HEK293 (cell line): ENCODE measurements around the gene TCF7.

ENCODE experiments used
- ATF2 ChIP-seq: fragments of 450-650 bp; formaldehyde crosslinking; IDR thresholded peaks from 2 replicates; pipeline ENCODE4 v1.5.1; 2016; ENCODE audit warnings: missing biosample characterization, missing genetic modification characterization, low read depth
- HIC1 ChIP-seq: fragments of 450-650 bp; formaldehyde crosslinking; IDR thresholded peaks from 2 replicates; pipeline ENCODE4 v1.5.1; 2016; ENCODE audit warnings: missing biosample characterization, missing genetic modification characterization
- KLF10 ChIP-seq: fragments of 450-650 bp; IDR thresholded peaks from 2 replicates; pipeline ENCODE4 v1.5.1; 2018; ENCODE audit warnings: missing biosample characterization, mild to moderate bottlenecking, missing genetic modification characterization
- KLF16 ChIP-seq: fragments of 450-650 bp; formaldehyde crosslinking; IDR thresholded peaks from 2 replicates; pipeline ENCODE4 v1.5.1; 2017; ENCODE audit warnings: missing biosample characterization, missing genetic modification characterization
- PBX3 ChIP-seq: sonication (generic); formaldehyde crosslinking; IDR thresholded peaks from 2 replicates; pipeline ENCODE4 v1.8.1; 2022; ENCODE audit warnings: mild to moderate bottlenecking, moderate library complexity, missing genetic modification reagents
- PRDM2 ChIP-seq: fragments of 450-650 bp; formaldehyde crosslinking; IDR thresholded peaks from 2 replicates; pipeline ENCODE4 v1.5.1; 2016; ENCODE audit warnings: missing biosample characterization, missing genetic modification characterization, borderline replicate concordance
- YY1 ChIP-seq: fragments of 450-650 bp; formaldehyde crosslinking; IDR thresholded peaks from 2 replicates; pipeline ENCODE4 v1.5.1; 2018; ENCODE audit warnings: missing biosample characterization, missing genetic modification characterization
- ZBTB17 ChIP-seq: fragments of 450-650 bp; formaldehyde crosslinking; IDR thresholded peaks from 2 replicates; pipeline ENCODE4 v1.5.1; 2016; ENCODE audit warnings: missing biosample characterization, missing genetic modification characterization
- ZFP69B ChIP-seq: fragments of 450-650 bp; formaldehyde crosslinking; IDR thresholded peaks from 2 replicates; pipeline ENCODE4 v1.5.1; 2016; ENCODE audit warnings: missing biosample characterization, missing genetic modification characterization
- ZNF112 ChIP-seq: fragments of 450-650 bp; formaldehyde crosslinking; IDR thresholded peaks from 2 replicates; pipeline ENCODE4 v1.5.0; 2017; ENCODE audit warnings: missing biosample characterization, missing genetic modification characterization
- ZNF138 ChIP-seq: fragments of 450-650 bp; formaldehyde crosslinking; IDR thresholded peaks from 2 replicates; pipeline ENCODE4 v1.5.1; 2016; ENCODE audit warnings: missing biosample characterization, missing genetic modification characterization, borderline replicate concordance
- ZNF155 ChIP-seq: fragments of 450-650 bp; formaldehyde crosslinking; IDR thresholded peaks from 2 replicates; pipeline ENCODE4 v1.5.1; 2016; ENCODE audit warnings: missing biosample characterization, missing genetic modification characterization
- ZNF366 ChIP-seq: fragments of 450-650 bp; formaldehyde crosslinking; conservative IDR thresholded peaks from 2 replicates; pipeline ENCODE4 v1.5.1; 2016; ENCODE audit warnings: missing biosample characterization, missing genetic modification characterization
- ZNF37A ChIP-seq: fragments of 450-650 bp; IDR thresholded peaks from 2 replicates; pipeline ENCODE4 v1.5.1; 2018; ENCODE audit warnings: missing biosample characterization, missing genetic modification characterization
- ZNF518A ChIP-seq: fragments of 450-650 bp; formaldehyde crosslinking; conservative IDR thresholded peaks from 2 replicates; pipeline ENCODE4 v1.5.1; 2016; ENCODE audit warnings: low read depth, missing biosample characterization, missing genetic modification characterization
- ZNF558 ChIP-seq: fragments of 450-650 bp; formaldehyde crosslinking; IDR thresholded peaks from 2 replicates; pipeline ENCODE4 v1.5.1; 2016; ENCODE audit warnings: missing biosample characterization, missing genetic modification characterization
- ZNF621 ChIP-seq: fragments of 450-650 bp; formaldehyde crosslinking; IDR thresholded peaks from 2 replicates; pipeline ENCODE4 v1.5.1; 2017; ENCODE audit warnings: missing biosample characterization, missing genetic modification characterization
- ZNF654 ChIP-seq: fragments of 450-650 bp; formaldehyde crosslinking; IDR thresholded peaks from 2 replicates; pipeline ENCODE4 v1.5.1; 2016; ENCODE audit warnings: low read depth, missing biosample characterization, missing genetic modification characterization
- ZSCAN4 ChIP-seq: fragments of 450-650 bp; formaldehyde crosslinking; IDR thresholded peaks from 2 replicates; pipeline ENCODE4 v1.5.1; 2017; ENCODE audit warnings: missing biosample characterization, missing genetic modification characterization

The TCF7 gene

GRCh38 chr5:134174841-134175839 lies 60.7 kb downstream of the TCF7 start (continued):
- TF ChIP-seq HIC1 (tag by site-specific recombination) (no peak), ZNF155 (tag by site-specific recombination) (no peak), ZFP69B (tag by site-specific recombination) (no peak), ZNF654 (no peak), ZSCAN4 (tag by site-specific recombination) (no peak), ZNF138 (tag by site-specific recombination) (no peak), PRDM2 (tag by site-specific recombination) (no peak), KLF10 (tag by site-specific recombination) (0 out of 2 replicates have a peak, but pooled peaks have one; percentile 23), YY1 (peak; percentile 29; the same call in 1 of the 2 replicates), ZNF621 (tag by site-specific recombination) (no peak), ZBTB17 (tag by site-specific recombination) (peak; percentile 70), ATF2 (tag by site-specific recombination) (peak; percentile 92), ZNF366 (tag by site-specific recombination) (peak; percentile 72), PBX3 (no peak), ZNF37A (tag by site-specific recombination) (no peak), ZNF558 (tag by site-specific recombination) (no peak), ZNF112 (tag by site-specific recombination) (no peak), KLF16 (tag by site-specific recombination) (no peak), ZNF518A (tag by site-specific recombination) (no peak)
